ENCODE data around the gene ZXDB. TPM values are rescaled to one million over a fixed set of nuclear protein-coding genes. Genes with fewer than 3 reads are reported as not detected.

Gene ZXDB
- total and polyA plus RNA-seq, 2 of the 4 experiments (the other 2 are of a cell fraction), result 2.6 to 5.2 TPM

DNA sequence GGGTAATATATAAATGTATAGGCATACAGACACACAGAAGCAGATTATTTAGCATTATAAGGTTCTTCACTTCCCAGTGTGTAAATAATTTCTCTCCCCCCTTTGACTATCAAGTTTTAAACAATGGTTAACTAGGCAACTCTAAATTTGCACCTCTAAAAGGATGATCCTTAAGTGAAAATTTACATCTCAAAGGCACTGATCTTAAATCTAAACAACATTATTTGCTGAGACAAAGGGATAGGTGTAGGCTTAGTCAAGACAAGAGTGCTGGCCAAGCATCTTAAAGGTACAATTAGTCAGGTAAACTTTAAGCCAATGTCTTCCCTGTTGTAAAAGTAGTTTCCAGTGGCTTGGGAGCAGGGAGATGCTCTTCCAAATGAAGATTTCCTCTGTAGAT, 55.2 kb downstream of the ZXDB start:
- Histone ChIP-seq H3K23ac (ENCODE audit: low read depth, low read length) (no peak overlapping the region), H3K36me3 (ENCODE audit: control insufficient read depth, insufficient read depth, low read length) (no peaks in the 10 kb centered on the region), H2AFZ (replicated peaks; ENCODE audit: low read length, poor library complexity) (no peak overlapping the region), H3K79me1 (ENCODE audit: low read depth in 1 of 2, low read length in 2 of 2) (no peaks in the 10 kb centered on the region), H3K9ac (ENCODE audit: low read depth, low read length) (no peak overlapping the region), H3K4me2 (ENCODE audit: low read depth, low read length) (no peak overlapping the region), H3K9me1 (ENCODE audit: insufficient read depth, low read length) (no peaks in the 10 kb centered on the region), H3K14ac (replicated peaks; ENCODE audit: low read depth, low read length) (no peak overlapping the region), H2BK20ac (ENCODE audit: low read depth, low read length) (no peak overlapping the region), H3K56ac (ENCODE audit: extremely low read depth, insufficient read depth, low read length) (no peak overlapping the region), H3K4me3 (ENCODE audit: insufficient read depth, low read depth, low read length) (no peak overlapping the region), H3K18ac (ENCODE audit: low read depth, low read length) (no peak overlapping the region), H2BK120ac (ENCODE audit: low read depth, low read length) (no peak overlapping the region), H2BK15ac (ENCODE audit: low read depth, low read length) (no peak overlapping the region), H2BK5ac (ENCODE audit: low read depth, low read length, poor library complexity, severe bottlenecking) (no peak overlapping the region), H3K4me1 (ENCODE audit: control insufficient read depth, insufficient read depth, low read length) (no peaks in the 10 kb centered on the region), H3K9me3 (ENCODE audit: control insufficient read depth, insufficient read depth, low read length) (no peaks in the 10 kb centered on the region), H3K27me3 (ENCODE audit: control insufficient read depth, insufficient read depth, low read length) (no peaks in the 10 kb centered on the region), H3K27ac (ENCODE audit: insufficient read depth, low read length) (no peak overlapping the region), H4K91ac (ENCODE audit: insufficient read depth, low read depth, low read length) (no peak overlapping the region), H4K20me1 (ENCODE audit: insufficient read depth, low read length) (no peaks in the 10 kb centered on the region), H4K8ac (ENCODE audit: low read depth in 2 of 2, low read length in 2 of 2) (no peak overlapping the region), H2AK9ac (replicated peaks; ENCODE audit: low read depth, low read length, poor library complexity) (no peak overlapping the region), H4K5ac (ENCODE audit: low read depth, low read length) (no peak overlapping the region), H2AK5ac (ENCODE audit: low read depth, low read length) (no peak overlapping the region), H3K4ac (ENCODE audit: low read depth, low read length) (no peak overlapping the region)
- no peak for DNase-seq
- no TSS peak for BruUV-seq (replicated peaks)
- TF ChIP-seq MAFK (IDR thresholded peaks at IDR 0.05; ENCODE audit: low read depth, low read length), result no peak
- TF ChIP-seq CEBPB (IDR thresholded peaks at IDR 0.05; ENCODE audit: low read depth, low read length), result no peak
- TF ChIP-seq SMC3 (IDR thresholded peaks at IDR 0.05; ENCODE audit: low read depth, low read length), result no peak
- TF ChIP-seq, protein P1, sequence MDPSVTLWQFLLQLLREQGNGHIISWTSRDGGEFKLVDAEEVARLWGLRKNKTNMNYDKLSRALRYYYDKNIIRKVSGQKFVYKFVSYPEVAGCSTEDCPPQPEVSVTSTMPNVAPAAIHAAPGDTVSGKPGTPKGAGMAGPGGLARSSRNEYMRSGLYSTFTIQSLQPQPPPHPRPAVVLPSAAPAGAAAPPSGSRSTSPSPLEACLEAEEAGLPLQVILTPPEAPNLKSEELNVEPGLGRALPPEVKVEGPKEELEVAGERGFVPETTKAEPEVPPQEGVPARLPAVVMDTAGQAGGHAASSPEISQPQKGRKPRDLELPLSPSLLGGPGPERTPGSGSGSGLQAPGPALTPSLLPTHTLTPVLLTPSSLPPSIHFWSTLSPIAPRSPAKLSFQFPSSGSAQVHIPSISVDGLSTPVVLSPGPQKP (IDR thresholded peaks at IDR 0.05; ENCODE audit: borderline replicate concordance, low read depth, low read length), result no peak
- TF ChIP-seq RFX5 (IDR thresholded peaks at IDR 0.05; ENCODE audit: low read depth, low read length), result no peak
- no peak for TF ChIP-seq POLR2A (IDR thresholded peaks at IDR 0.05; ENCODE audit: low read depth, low read length)
- no peak for TF ChIP-seq CHD1 (IDR thresholded peaks at IDR 0.05; ENCODE audit: low read depth, low read length)
- no peak for TF ChIP-seq MAZ (IDR thresholded peaks at IDR 0.05; ENCODE audit: borderline replicate concordance, low read depth, low read length)
- TF ChIP-seq MXI1 (IDR thresholded peaks at IDR 0.05; ENCODE audit: borderline replicate concordance, low read depth, low read length), result no peak
- TF ChIP-seq BHLHE40 (IDR thresholded peaks at IDR 0.05; ENCODE audit: low read depth, low read length), result no peak
- TF ChIP-seq FOS (IDR thresholded peaks at IDR 0.05; ENCODE audit: low read depth, low read length), result no peak
- TF ChIP-seq, protein P2, sequence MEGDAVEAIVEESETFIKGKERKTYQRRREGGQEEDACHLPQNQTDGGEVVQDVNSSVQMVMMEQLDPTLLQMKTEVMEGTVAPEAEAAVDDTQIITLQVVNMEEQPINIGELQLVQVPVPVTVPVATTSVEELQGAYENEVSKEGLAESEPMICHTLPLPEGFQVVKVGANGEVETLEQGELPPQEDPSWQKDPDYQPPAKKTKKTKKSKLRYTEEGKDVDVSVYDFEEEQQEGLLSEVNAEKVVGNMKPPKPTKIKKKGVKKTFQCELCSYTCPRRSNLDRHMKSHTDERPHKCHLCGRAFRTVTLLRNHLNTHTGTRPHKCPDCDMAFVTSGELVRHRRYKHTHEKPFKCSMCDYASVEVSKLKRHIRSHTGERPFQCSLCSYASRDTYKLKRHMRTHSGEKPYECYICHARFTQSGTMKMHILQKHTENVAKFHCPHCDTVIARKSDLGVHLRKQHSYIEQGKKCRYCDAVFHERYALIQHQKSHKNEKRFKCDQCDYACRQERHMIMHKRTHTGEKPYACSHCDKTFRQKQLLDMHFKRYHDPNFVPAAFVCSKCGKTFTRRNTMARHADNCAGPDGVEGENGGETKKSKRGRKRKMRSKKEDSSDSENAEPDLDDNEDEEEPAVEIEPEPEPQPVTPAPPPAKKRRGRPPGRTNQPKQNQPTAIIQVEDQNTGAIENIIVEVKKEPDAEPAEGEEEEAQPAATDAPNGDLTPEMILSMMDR (conservative IDR thresholded peaks at IDR 0.05; ENCODE audit: low read depth, low read length), result no peak
- TF ChIP-seq RCOR1 (IDR thresholded peaks at IDR 0.05; ENCODE audit: insufficient replicate concordance, low read length), result no peak
- in situ Hi-C loops (cut with MboI; ENCODE audit: low sequenced_read_pairs) (no loop called here), intact Hi-C loops (cut with micrococcal nuclease) (no loop called here), dilution Hi-C loops (cut with HindIII; ENCODE audit: low sequenced_read_pairs, unreplicated experiment) (no loop called here)
- no peak for ATAC-seq (ENCODE audit: low read depth)
- CTCF ChIA-PET, result no interaction called here
- POLR2A ChIA-PET (ENCODE audit: unreplicated experiment), result interaction anchor here (0.7 kb wide), 1 partner anchor 279 kb away, joined by 3 read pairs; no protein-coding TSS in a partner anchor
